SK-MEL-5 (cell line): ENCODE data around the gene RBAK. TPM values are rescaled to one million over a fixed set of nuclear protein-coding genes. Genes with fewer than 3 reads are reported as not detected.
"Not testable (repeated sequence)": the region's sequence is repeated elsewhere in the genome, so short reads cannot be mapped to it uniquely, and the experiment has no call there.

Source experiments
- DNase-seq: peaks from one replicate; pipeline ENCODE4 v3.0.0-alpha.2; 2016; ENCODE audit warnings: low read depth, low spot score
- in situ Hi-C: cut with HindIII; loops from 2 replicates; pipeline ENCODE4 v1.10.0; 2016; ENCODE audit warnings: low sequenced_read_pairs, high pct_unique_total_duplicates, low pct_unique_long_range_greater_than_20kb
- total RNA-seq: library from RNA; depleted of rRNA; stranded (reverse); fragments of >200 nt; shearing (Covaris generic); gene quantifications from 2 replicates; pipeline ENCODE4 v1.2.3, GENCODE V29; 2014

RBAK gene
- total RNA-seq, 1 experiment from 2014 or later, result 14.3 TPM

- no peak for DNase-seq
- in situ Hi-C loops, result no loop called here
Measured at GRCh38 chr7:5041047-5041446, 4.6 kb upstream of the RBAK start.

GRCh38 chr7:5043661-5044060, 2.0 kb upstream of the RBAK start:
- in situ Hi-C loops, result no loop called here
- DNase-seq, result peak; percentile 45

- DNase-seq, in situ Hi-C loops: not testable (repeated sequence)
Measured at GRCh38 chr7:5046397-5046732, 705 bp downstream of the RBAK start.

- DNase-seq, in situ Hi-C loops: not testable (repeated sequence)
Measured at GRCh38 chr7:5047127-5047526, 1.5 kb downstream of the RBAK start.

GRCh38 chr7:5050676-5051075, 5.0 kb downstream of the RBAK start:
- no peak for DNase-seq
- in situ Hi-C loops, result no loop called here

GRCh38 chr7:5051731-5052130, 6.1 kb downstream of the RBAK start:
- DNase-seq, in situ Hi-C loops: not testable (repeated sequence)

- DNase-seq, result no peak
- in situ Hi-C loops, result no loop called here
Measured at GRCh38 chr7:5053175-5053574, 7.5 kb downstream of the RBAK start.

GRCh38 chr7:5063698-5064097, 18.0 kb downstream of the RBAK start:
- in situ Hi-C loops, result no loop called here
- DNase-seq, result no peak

- in situ Hi-C loops, result no loop called here
- DNase-seq, result no peak
Measured at GRCh38 chr7:5064391-5065106, 18.9 kb downstream of the RBAK start.

- in situ Hi-C loops, result no loop called here
- no peak for DNase-seq
Measured at GRCh38 chr7:5065107-5065407, 19.4 kb downstream of the RBAK start.

- DNase-seq, result no peak
- in situ Hi-C loops, result no loop called here
Measured at GRCh38 chr7:5068521-5068920, 22.9 kb downstream of the RBAK start.

GRCh38 chr7:5070206-5070605, 24.5 kb downstream of the RBAK start:
- in situ Hi-C loops, result no loop called here
- no peak for DNase-seq

GRCh38 chr7:5075187-5075586, 29.5 kb downstream of the RBAK start:
- in situ Hi-C loops, DNase-seq: not testable (repeated sequence)

GRCh38 chr7:5077740-5078139, 32.1 kb downstream of the RBAK start:
- in situ Hi-C loops, result no loop called here

GRCh38 chr7:5082806-5083205, 37.1 kb downstream of the RBAK start:
- DNase-seq, result no peak
- in situ Hi-C loops, result no loop called here

More at GRCh38 chr7:5077740-5078139, 32.1 kb downstream of the RBAK start:
- no peak for DNase-seq

- in situ Hi-C loops, result no loop called here
- no peak for DNase-seq
Measured at GRCh38 chr7:5083311-5083711, 37.7 kb downstream of the RBAK start.

GRCh38 chr7:5086256-5086655, 40.6 kb downstream of the RBAK start:
- no peak for DNase-seq
- in situ Hi-C loops, result no loop called here

- peak; percentile 65 for DNase-seq
- in situ Hi-C loops, result not testable (repeated sequence)
Measured at GRCh38 chr7:5088228-5088833, 42.7 kb downstream of the RBAK start.

GRCh38 chr7:5088906-5089305, 43.2 kb downstream of the RBAK start:
- in situ Hi-C loops, result no loop called here
- DNase-seq, result no peak

GRCh38 chr7:5093948-5094347, 48.3 kb downstream of the RBAK start:
- no peak for DNase-seq
- in situ Hi-C loops, result no loop called here
